GM12801 (cell line): ENCODE results near the gene NTM.

Experiments
- CTCF ChIP-seq: IDR thresholded peaks from one replicate; pipeline ENCODE4 v1.5.1; 2011; ENCODE audit warnings: control low read depth; ENCODE audit not compliant: insufficient read length; ENCODE audit errors: extremely low read depth

The NTM gene

GRCh38 chr11:132332521-132332920, 962.1 kb downstream of the NTM start:
- TF ChIP-seq CTCF: no peak

GRCh38 chr11:132334769-132335280, 964.4 kb downstream of the NTM start:
- TF ChIP-seq CTCF: no peak

GRCh38 chr11:132335311-132335710, 964.9 kb downstream of the NTM start:
- TF ChIP-seq CTCF: no peak

- TF ChIP-seq CTCF: no peak
Observed at GRCh38 chr11:132336781-132337535, 966.5 kb downstream of the NTM start.

- no peak for TF ChIP-seq CTCF
Observed at GRCh38 chr11:132337819-132338416, 967.5 kb downstream of the NTM start.

GRCh38 chr11:132342408-132342807, 972.0 kb downstream of the NTM start:
- no peak for TF ChIP-seq CTCF

- no peak for TF ChIP-seq CTCF
Observed at GRCh38 chr11:132343445-132344175, 973.2 kb downstream of the NTM start.
